Prostate gland (tissue), 2 donors: ENCODE measurements around the gene DTHD1. TPM values are rescaled to one million over a fixed set of nuclear protein-coding genes. Genes with fewer than 3 reads are reported as not detected.

ENCODE experiments used
- DNase-seq: peaks from one replicate; pipeline ENCODE4 v3.0.0-alpha.2; 2019; ENCODE audit warnings: low spot score
- H3K27ac ChIP-seq, 2 donors: fragments of 200-600 bp; sonication (generic); 2 replicates each; pipeline ENCODE4 v1.5.1; 2017 to 2019
- H3K27me3 ChIP-seq: fragments of 200-600 bp; sonication (generic); replicated peaks from 2 replicates; pipeline ENCODE4 v1.5.1; 2019; ENCODE audit not compliant: insufficient read depth
- H3K36me3 ChIP-seq, 2 donors: fragments of 200-600 bp; sonication (generic); 1 replicate in 1 of 2; 2 replicates in 1 of 2; pipeline versions ENCODE4 v1.5.1 to v1.8.1; 2017 to 2019
- H3K4me1 ChIP-seq: fragments of 200-600 bp; sonication (generic); replicated peaks from 2 replicates; pipeline ENCODE4 v1.5.1; 2019
- H3K4me3 ChIP-seq, 2 donors: fragments of 200-600 bp; sonication (generic); 2 replicates each; pipeline ENCODE4 v1.5.1; 2017 to 2019
- H3K9me3 ChIP-seq: fragments of 200-600 bp; sonication (generic); 2 replicates; pipeline ENCODE4 v1.5.1; 2017
- POLR2A ChIP-seq: fragments of 450-650 bp; IDR thresholded peaks from one replicate; pipeline ENCODE4 v1.6.1; 2016; ENCODE audit warnings: antibody characterized with exemption, mild to moderate bottlenecking
- POLR2AphosphoS5 ChIP-seq: sonication (generic); formaldehyde crosslinking; IDR thresholded peaks from one replicate; pipeline ENCODE4 v1.6.1; 2017; ENCODE audit warnings: antibody characterized with exemption
- WGBS: methylation state at CpG from one replicate; pipeline ENCODE4 v1.1.5; 2018; 5-methylcytosine and 5-hydroxymethylcytosine counted together
- intact Hi-C: fragments of 100-400 bp; cut with DNase I; formaldehyde crosslinking; loops from one replicate; pipeline ENCODE4 v1.14.2; 2022
- total RNA-seq, 2 donors: library from RNA; depleted of rRNA; stranded (reverse); fragments of >200 nt; gene quantifications; one replicate each; pipeline ENCODE4 v1.1.0, GENCODE V29; 2016
- TF ChIP-seq, protein P1 (sequence below), 4 experiments: fragments of 200-600 bp in 2 of 4; fragments of 450-650 bp in 2 of 4; sonication (generic) in 2 of 4; IDR thresholded peaks; 1 replicate in 3 of 4; 2 replicates in 1 of 4; pipeline ENCODE4 v1.5.1; 2016 to 2019; ENCODE audit warnings: antibody characterized with exemption in 4 of 4, mild to moderate bottlenecking in 2 of 4, moderate library complexity in 2 of 4

DTHD1 gene
- total RNA-seq, 2 donors from 2014 or later, result 0.91 TPM; not detected in 1

DNA sequence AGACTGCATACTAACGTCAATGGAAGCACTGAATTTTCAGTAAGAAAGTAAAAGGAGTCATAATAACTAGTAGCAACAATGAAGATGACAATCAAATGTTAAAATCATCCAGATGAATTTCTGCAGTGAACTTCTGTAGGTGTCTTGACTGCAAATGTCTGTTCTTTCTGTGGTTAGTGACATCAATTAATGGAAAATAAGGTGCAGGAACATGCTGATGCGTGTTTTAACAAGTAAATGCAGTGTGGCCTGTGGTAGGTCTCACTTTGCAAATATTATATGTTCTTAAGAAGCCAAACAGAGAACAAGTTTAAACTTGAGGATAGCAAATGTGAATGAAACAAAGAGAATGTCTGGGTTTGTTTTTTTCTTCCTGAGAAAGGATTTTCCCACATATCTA, 2.6 kb upstream of the DTHD1 start:
- intact Hi-C loops, result no loop called here
- peak; percentile 67 for TF ChIP-seq POLR2AphosphoS5
- TF ChIP-seq, protein P1, sequence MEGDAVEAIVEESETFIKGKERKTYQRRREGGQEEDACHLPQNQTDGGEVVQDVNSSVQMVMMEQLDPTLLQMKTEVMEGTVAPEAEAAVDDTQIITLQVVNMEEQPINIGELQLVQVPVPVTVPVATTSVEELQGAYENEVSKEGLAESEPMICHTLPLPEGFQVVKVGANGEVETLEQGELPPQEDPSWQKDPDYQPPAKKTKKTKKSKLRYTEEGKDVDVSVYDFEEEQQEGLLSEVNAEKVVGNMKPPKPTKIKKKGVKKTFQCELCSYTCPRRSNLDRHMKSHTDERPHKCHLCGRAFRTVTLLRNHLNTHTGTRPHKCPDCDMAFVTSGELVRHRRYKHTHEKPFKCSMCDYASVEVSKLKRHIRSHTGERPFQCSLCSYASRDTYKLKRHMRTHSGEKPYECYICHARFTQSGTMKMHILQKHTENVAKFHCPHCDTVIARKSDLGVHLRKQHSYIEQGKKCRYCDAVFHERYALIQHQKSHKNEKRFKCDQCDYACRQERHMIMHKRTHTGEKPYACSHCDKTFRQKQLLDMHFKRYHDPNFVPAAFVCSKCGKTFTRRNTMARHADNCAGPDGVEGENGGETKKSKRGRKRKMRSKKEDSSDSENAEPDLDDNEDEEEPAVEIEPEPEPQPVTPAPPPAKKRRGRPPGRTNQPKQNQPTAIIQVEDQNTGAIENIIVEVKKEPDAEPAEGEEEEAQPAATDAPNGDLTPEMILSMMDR (IDR thresholded peaks at IDR 0.05), result no peak
- Histone ChIP-seq H3K27ac (no peak overlapping the region), H3K4me3 (no peak overlapping the region), H3K36me3 (no peaks in the 10 kb centered on the region), H3K9me3 (no peaks in the 10 kb centered on the region), H3K27me3 (no peaks in the 10 kb centered on the region), H3K4me1 (no peaks in the 10 kb centered on the region)
- DNase-seq, result peak; percentile 54
- whole genome bisulfite sequencing, result 43% methylated on average over 2 of the region's 2 CpGs

DNA sequence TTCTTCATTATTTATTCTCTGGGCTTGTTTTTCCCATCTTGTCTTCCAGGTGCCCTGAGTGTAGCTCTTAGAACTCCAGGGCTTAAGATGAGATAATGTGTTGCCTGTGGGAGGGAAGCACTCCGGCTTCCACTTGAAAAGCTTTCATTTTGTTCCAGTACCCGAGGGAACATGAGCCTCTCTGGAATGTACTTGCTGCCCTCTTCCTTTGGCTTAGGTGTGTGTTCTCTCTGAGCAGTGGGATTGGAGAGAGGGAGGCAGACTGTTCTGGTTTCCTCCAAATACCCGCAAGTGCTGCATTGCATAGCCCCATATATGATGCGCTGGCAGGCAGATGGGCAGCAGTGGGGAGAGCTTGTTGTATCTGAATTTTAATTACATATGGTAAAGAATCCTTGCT, 861 bp upstream of the DTHD1 start:
- peak; percentile 7 for DNase-seq

DNA sequence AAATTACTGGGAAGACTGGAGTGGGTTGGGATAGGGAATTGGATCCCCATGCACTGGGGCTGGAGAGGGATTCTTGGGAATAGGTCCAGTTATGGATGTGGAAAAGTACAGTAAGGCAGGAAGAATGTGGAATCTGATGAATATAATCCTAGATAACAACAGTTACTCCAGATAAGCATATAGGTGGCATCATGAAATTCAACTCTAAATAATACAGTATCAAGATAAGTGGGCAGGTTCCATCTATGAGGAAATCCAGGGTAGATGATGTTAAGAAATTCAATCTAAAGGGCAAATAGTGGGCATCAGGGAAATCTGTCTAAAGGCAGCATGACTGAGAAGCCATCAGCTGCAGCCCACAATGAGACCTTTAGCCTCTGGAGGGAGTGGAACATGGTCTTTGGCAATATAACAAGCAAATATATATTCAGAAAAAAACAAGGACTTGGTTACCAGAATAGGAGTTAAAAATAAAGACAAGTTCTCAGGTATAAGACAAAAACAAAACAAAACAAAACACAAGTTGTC, 1.2 kb downstream of the DTHD1 start:
- H3K4me3 ChIP-seq, result no peak overlapping the region
- no peaks in the 10 kb centered on the region for H3K9me3 ChIP-seq
- no peak for DNase-seq
- H3K27me3 ChIP-seq, result no peaks in the 10 kb centered on the region
- TF ChIP-seq, protein P1 (IDR thresholded peaks at IDR 0.05), result no peak
- TF ChIP-seq POLR2AphosphoS5 (no peak), POLR2A (no peak)
- no peaks in the 10 kb centered on the region for H3K36me3 ChIP-seq
- intact Hi-C loops, result no loop called here
- no peak overlapping the region for H3K27ac ChIP-seq
- H3K4me1 ChIP-seq, result no peaks in the 10 kb centered on the region

More for the DNA sequence above, 861 bp upstream of the DTHD1 start:
- Histone ChIP-seq H3K27me3 (no peaks in the 10 kb centered on the region), H3K4me1 (no peaks in the 10 kb centered on the region), H3K4me3 (no peak overlapping the region), H3K27ac (no peak overlapping the region), H3K9me3 (no peaks in the 10 kb centered on the region), H3K36me3 (no peaks in the 10 kb centered on the region)
- TF ChIP-seq POLR2A, result no peak
- TF ChIP-seq POLR2AphosphoS5, result no peak
- TF ChIP-seq, protein P1 (IDR thresholded peaks at IDR 0.05), result no peak
- WGBS, result 47% methylated on average over 4 of the region's 4 CpGs
- intact Hi-C loops, result no loop called here

GRCh38 chr4:36283912-36284465, 2.6 kb downstream of the DTHD1 start:
- H3K4me3 ChIP-seq, result no peak overlapping the region
- no peaks in the 10 kb centered on the region for H3K36me3 ChIP-seq
- TF ChIP-seq POLR2AphosphoS5 (no peak), POLR2A (no peak)
- TF ChIP-seq, protein P1 (IDR thresholded peaks at IDR 0.05), result no peak
- intact Hi-C loops, result no loop called here
- no peak overlapping the region for H3K27ac ChIP-seq
- H3K4me1 ChIP-seq, result no peaks in the 10 kb centered on the region
- no peaks in the 10 kb centered on the region for H3K27me3 ChIP-seq
- 90% methylated on average over 2 of the region's 2 CpGs for WGBS
- no peak for DNase-seq
- H3K9me3 ChIP-seq, result no peaks in the 10 kb centered on the region

GRCh38 chr4:36285784-36286480, 4.5 kb downstream of the DTHD1 start:
- WGBS, result 87% methylated on average over 6 of the region's 6 CpGs
- intact Hi-C loops, result no loop called here

More at GRCh38 chr4:36285784-36286480, 4.5 kb downstream of the DTHD1 start:
- H3K27me3 ChIP-seq, result no peaks in the 10 kb centered on the region
- no peak overlapping the region for H3K27ac ChIP-seq
- no peaks in the 10 kb centered on the region for H3K4me1 ChIP-seq
- no peak for TF ChIP-seq POLR2AphosphoS5
- TF ChIP-seq, protein P1 (IDR thresholded peaks at IDR 0.05), result no peak
- no peak for TF ChIP-seq POLR2A
- H3K4me3 ChIP-seq, result no peak overlapping the region
- DNase-seq, result no peak
- no peaks in the 10 kb centered on the region for H3K36me3 ChIP-seq
- H3K9me3 ChIP-seq, result no peaks in the 10 kb centered on the region
